Measurements from ENCODE around the gene ABCE1. TPM values are rescaled to one million over a fixed set of nuclear protein-coding genes. Genes with fewer than 3 reads are reported as not detected.

Gene ABCE1
- total and polyA plus RNA-seq, 2 experiments from 2014 or later, result 24.1 to 51.0 TPM

DNA sequence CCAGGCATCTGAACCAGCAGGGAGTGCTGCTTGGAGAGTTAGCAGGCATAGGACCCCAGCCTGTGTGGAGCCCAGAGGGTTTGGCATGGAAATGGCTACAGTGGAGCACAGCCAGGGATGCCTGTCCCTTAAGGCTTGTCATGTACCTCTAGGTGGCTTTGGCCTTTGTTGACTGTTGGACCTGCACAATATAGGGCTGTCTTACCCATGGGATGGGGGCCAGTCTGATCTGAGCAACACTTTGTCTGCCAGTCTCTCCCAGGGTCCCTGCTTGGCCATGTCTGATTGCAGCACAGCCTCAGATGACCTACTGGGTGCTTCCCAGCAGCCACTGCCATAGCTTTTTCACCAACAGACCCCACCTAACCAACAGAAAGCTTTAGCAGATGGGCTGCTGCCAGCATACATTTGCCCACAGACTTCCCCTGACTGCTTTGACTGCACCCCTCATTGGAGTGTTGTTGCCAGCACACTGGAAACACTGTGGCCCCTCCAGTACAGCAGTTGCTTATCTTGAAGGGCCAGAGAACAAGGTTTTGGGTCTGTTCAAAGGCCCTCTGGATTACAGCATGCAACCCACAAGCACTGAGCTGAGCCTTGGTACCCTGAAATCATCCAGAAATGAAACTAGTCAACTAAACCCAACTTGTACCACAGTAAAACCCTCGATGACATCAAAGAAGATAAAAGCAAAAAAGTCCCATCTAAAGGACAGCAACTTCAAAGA, 22.2 kb upstream of the ABCE1 start:
- DNase-seq (ENCODE audit: low read depth in 1 of 2, low spot score in 1 of 2), result no peak
- Histone ChIP-seq H3K4me3 (no peak overlapping the region), H3K36me3 (no peaks in the 10 kb centered on the region), H3K9me3 (ENCODE audit: low read depth) (no peaks in the 10 kb centered on the region), H3K4me1 (ENCODE audit: low read depth) (no peaks in the 10 kb centered on the region), H3K27ac (no peak overlapping the region), H3K27me3 (no peaks in the 10 kb centered on the region)
- TF ChIP-seq, protein P1, sequence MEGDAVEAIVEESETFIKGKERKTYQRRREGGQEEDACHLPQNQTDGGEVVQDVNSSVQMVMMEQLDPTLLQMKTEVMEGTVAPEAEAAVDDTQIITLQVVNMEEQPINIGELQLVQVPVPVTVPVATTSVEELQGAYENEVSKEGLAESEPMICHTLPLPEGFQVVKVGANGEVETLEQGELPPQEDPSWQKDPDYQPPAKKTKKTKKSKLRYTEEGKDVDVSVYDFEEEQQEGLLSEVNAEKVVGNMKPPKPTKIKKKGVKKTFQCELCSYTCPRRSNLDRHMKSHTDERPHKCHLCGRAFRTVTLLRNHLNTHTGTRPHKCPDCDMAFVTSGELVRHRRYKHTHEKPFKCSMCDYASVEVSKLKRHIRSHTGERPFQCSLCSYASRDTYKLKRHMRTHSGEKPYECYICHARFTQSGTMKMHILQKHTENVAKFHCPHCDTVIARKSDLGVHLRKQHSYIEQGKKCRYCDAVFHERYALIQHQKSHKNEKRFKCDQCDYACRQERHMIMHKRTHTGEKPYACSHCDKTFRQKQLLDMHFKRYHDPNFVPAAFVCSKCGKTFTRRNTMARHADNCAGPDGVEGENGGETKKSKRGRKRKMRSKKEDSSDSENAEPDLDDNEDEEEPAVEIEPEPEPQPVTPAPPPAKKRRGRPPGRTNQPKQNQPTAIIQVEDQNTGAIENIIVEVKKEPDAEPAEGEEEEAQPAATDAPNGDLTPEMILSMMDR (IDR thresholded peaks at IDR 0.05; ENCODE audit: low read depth, low read length), result no peak

DNA sequence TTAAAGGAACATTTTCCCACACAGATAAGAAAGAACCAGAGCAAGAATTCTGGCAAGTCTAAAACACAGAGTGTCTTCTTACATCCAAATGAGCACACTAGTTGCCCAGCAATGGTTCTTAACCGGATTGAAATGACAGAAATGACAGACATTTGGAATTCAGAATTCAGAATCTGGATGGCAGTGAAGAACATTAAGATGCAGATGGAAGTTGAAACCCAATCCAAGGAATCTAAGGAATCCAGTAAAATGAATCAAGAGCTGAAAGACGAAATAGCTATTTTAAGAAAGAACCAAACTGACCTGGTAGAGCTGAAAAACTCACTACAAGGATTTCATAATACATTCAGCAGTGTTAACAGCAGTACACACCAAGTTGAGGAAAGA, 21.6 kb upstream of the ABCE1 start:
- H3K9me3 ChIP-seq (ENCODE audit: low read depth), result no peaks in the 10 kb centered on the region
- no peak overlapping the region for H3K4me3 ChIP-seq
- TF ChIP-seq, protein P1 (IDR thresholded peaks at IDR 0.05; ENCODE audit: low read depth, low read length), result no peak
- no peaks in the 10 kb centered on the region for H3K27me3 ChIP-seq
- peaks cover 2% of the 10 kb centered on the region for H3K36me3 ChIP-seq
- H3K4me1 ChIP-seq (ENCODE audit: low read depth), result no peaks in the 10 kb centered on the region
- no peak for DNase-seq (ENCODE audit: low read depth in 1 of 2, low spot score in 1 of 2)
- no peak overlapping the region for H3K27ac ChIP-seq

DNA sequence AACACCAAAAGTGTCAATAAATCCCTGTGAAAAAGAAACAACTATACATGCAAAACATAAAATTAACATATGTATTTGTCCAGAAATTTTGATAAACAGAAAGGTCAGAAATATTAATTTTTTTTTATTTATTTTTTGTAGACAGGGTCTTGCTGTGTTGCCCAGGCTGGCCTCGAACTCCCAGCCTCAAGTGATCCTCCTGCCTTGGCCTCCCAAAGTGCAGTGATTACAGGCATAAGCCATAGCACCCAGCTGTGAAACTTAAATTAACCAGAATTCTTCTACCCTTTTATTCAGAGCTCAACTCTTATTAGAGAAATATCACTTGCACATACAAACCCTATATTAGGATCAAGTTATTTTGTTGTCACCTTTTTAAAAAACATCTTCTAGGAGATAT, 16.4 kb upstream of the ABCE1 start:
- DNase-seq (ENCODE audit: low read depth in 1 of 2, low spot score in 1 of 2), result no peak
- no peaks in the 10 kb centered on the region for H3K9me3 ChIP-seq (ENCODE audit: low read depth)
- peaks cover 4% of the 10 kb centered on the region for H3K36me3 ChIP-seq
- H3K27ac ChIP-seq, result no peak overlapping the region
- no peak overlapping the region for H3K4me3 ChIP-seq
- H3K4me1 ChIP-seq (ENCODE audit: low read depth), result no peaks in the 10 kb centered on the region
- H3K27me3 ChIP-seq, result no peaks in the 10 kb centered on the region
- TF ChIP-seq, protein P1 (IDR thresholded peaks at IDR 0.05; ENCODE audit: low read depth, low read length), result no peak

DNA sequence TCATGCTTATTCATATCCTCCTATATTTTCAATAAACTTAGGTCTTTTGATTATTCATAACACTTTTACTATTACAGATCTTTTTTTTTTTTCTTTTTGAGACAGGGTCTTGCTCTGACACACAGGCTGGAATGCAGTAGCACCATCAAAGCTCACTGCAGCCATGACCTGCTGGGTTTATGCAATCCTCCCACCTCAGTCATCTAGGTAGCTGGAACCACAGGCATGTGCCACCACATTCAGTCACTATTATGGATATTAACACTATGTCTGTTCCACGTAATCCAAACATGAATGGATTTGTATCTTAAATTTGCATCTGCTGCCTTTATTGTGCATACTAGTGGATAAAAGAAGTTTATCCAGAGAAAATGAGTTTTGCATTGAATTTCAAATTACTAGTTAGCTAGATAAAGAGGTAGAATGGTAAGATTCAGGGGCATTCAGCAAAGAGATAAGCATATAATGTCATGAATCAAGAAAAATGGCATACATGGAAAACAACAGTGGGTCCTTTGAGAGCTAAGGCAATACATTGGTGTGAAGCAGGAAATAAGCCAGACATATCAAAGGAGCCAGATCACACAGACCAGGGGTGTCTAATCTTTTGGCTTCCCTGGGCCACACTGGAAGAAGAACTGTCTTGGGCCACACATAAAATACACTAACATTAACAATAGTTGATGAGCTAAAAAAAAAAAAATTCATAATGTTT, 14.1 kb upstream of the ABCE1 start:
- no peak overlapping the region for H3K27ac ChIP-seq
- no peaks in the 10 kb centered on the region for H3K4me1 ChIP-seq (ENCODE audit: low read depth)
- TF ChIP-seq, protein P1 (IDR thresholded peaks at IDR 0.05; ENCODE audit: low read depth, low read length), result no peak
- H3K27me3 ChIP-seq, result no peaks in the 10 kb centered on the region
- H3K36me3 ChIP-seq, result peaks cover 4% of the 10 kb centered on the region
- DNase-seq (ENCODE audit: low read depth in 1 of 2, low spot score in 1 of 2), result no peak
- no peaks in the 10 kb centered on the region for H3K9me3 ChIP-seq (ENCODE audit: low read depth)
- no peak overlapping the region for H3K4me3 ChIP-seq

DNA sequence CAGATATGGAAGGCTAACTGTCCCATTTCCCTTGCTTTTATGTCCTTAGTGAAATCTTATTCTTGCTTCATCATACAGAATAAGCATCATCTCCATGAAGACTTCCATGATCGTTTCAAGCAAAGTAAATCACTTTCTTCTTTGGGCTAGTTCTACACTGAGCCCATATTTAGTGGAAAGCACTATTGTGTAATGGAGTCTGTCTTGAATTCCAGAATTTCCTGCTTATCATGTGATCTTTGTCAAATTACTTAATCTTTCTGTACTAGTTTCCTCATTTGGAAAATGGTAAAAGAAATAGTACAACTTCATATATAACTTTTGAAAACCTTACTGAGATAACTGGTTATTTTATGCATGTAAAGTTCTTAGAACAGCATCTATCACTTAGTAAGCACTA, 7.7 kb upstream of the ABCE1 start:
- Histone ChIP-seq H3K27me3 (no peaks in the 10 kb centered on the region), H3K27ac (no peak overlapping the region), H3K36me3 (peaks cover 20% of the 10 kb centered on the region), H3K4me1 (ENCODE audit: low read depth) (no peaks in the 10 kb centered on the region), H3K9me3 (ENCODE audit: low read depth) (no peaks in the 10 kb centered on the region), H3K4me3 (no peak overlapping the region)
- TF ChIP-seq, protein P1 (IDR thresholded peaks at IDR 0.05; ENCODE audit: low read depth, low read length), result no peak
- peak in 1 of 2 donors; percentile 15 for DNase-seq (ENCODE audit: low read depth in 1 of 2, low spot score in 1 of 2)
